Endothelial cell of umbilical vein (primary cell): ENCODE measurements around the gene COL4A1. TPM values are rescaled to one million over a fixed set of nuclear protein-coding genes. Genes with fewer than 3 reads are reported as not detected.

ENCODE experiments used
- BruUV-seq: library from RNA; stranded (reverse); fragments of 400-500 nt; replicated peaks from 2 replicates; lab custom pipeline; 2021; lab: Mats Ljungman, UMichigan
- CTCF ChIA-PET: fragments of 300-600, 350-600 bp; sonication (Branson Sonifier 250); formaldehyde crosslinking; loops from one replicate; lab custom pipeline; 2021; ENCODE audit warnings: antibody characterized with exemption, inconsistent platforms; lab: Charles Lee
- POLR2A ChIA-PET: fragments of 300-600, 350-600 bp; sonication (Branson Sonifier 250); formaldehyde crosslinking; loops from one replicate; lab custom pipeline; 2021; ENCODE audit warnings: antibody characterized with exemption, inconsistent platforms; lab: Charles Lee
- DNase-seq: peaks from one replicate; pipeline ENCODE4 v3.0.0-alpha.2; 2011; ENCODE audit warnings: low read depth, low spot score
- FAIRE-seq: peaks from 2 replicates; lab custom pipeline; 2011; peaks lifted over from hg19 to GRCh38; lab: Jason Lieb, UNC
- H2AFZ ChIP-seq: 2 replicates; pipeline ENCODE4 v1.6.0; 2012; ENCODE audit warnings: low read depth, low read length, control low read depth, inconsistent platforms
- H3K27ac ChIP-seq: 2 replicates; pipeline ENCODE4 v1.5.1; 2011; ENCODE audit warnings: low read depth, mild to moderate bottlenecking, control low read depth, low read length, moderate library complexity; ENCODE audit not compliant: insufficient read depth
- H3K27me3 ChIP-seq, 2 experiments: 2 replicates each; pipeline versions ENCODE4 v1.6.0 to v1.6.1; 2011; ENCODE audit warnings: low read length in 2 of 2, mixed read lengths in 1 of 2; ENCODE audit not compliant: control insufficient read depth in 2 of 2, insufficient read depth in 2 of 2
- H3K36me3 ChIP-seq, 2 experiments: 2 replicates in 1 of 2; 3 replicates in 1 of 2; pipeline ENCODE4 v1.5.1; 2011; ENCODE audit warnings: low read length in 2 of 2, mild to moderate bottlenecking in 1 of 2, moderate library complexity in 1 of 2; ENCODE audit not compliant: control insufficient read depth in 2 of 2, insufficient read depth in 2 of 2; ENCODE audit errors: extremely low read depth in 1 of 2
- H3K4me1 ChIP-seq: 3 replicates; pipeline ENCODE4 v1.5.1; 2011; ENCODE audit warnings: mild to moderate bottlenecking, low read length; ENCODE audit not compliant: control insufficient read depth, insufficient read depth; ENCODE audit errors: extremely low read depth
- H3K4me2 ChIP-seq: 2 replicates; pipeline ENCODE4 v1.6.1; 2011; ENCODE audit warnings: low read length, control low read depth, mixed read lengths; ENCODE audit not compliant: insufficient read depth
- H3K4me3 ChIP-seq, 3 experiments: fragments of 200-600 bp in 1 of 3; sonication (generic), shearing (Covaris generic) in 1 of 3; replicated peaks in 1 of 3; 2 replicates each; pipeline ENCODE4 v1.5.1; 2011 to 2016; ENCODE audit warnings: control low read depth in 3 of 3, low read length in 3 of 3, mild to moderate bottlenecking in 2 of 3, inconsistent platforms in 1 of 3, low read depth in 1 of 3, moderate library complexity in 1 of 3; ENCODE audit not compliant: insufficient read depth in 1 of 3
- H3K79me2 ChIP-seq: 2 replicates; pipeline ENCODE4 v1.6.0; 2012; ENCODE audit warnings: low read length, inconsistent platforms; ENCODE audit not compliant: control insufficient read depth, insufficient read depth
- H3K9ac ChIP-seq: replicated peaks from 2 replicates; pipeline ENCODE3; 2011; ENCODE audit warnings: low read length, control low read depth; ENCODE audit not compliant: insufficient read depth; ENCODE audit errors: extremely low read depth
- H3K9me1 ChIP-seq: replicated peaks from 3 replicates; pipeline ENCODE4 v1.6.0; 2011; ENCODE audit warnings: mild to moderate bottlenecking, low read length; ENCODE audit not compliant: control insufficient read depth, insufficient read depth; ENCODE audit errors: extremely low read depth
- H3K9me3 ChIP-seq: replicated peaks from 2 replicates; pipeline ENCODE4 v1.5.1; 2012; ENCODE audit warnings: low read length, inconsistent platforms; ENCODE audit not compliant: control insufficient read depth, insufficient read depth
- H4K20me1 ChIP-seq: replicated peaks from 2 replicates; pipeline ENCODE3; 2011; ENCODE audit warnings: mild to moderate bottlenecking, low read length; ENCODE audit not compliant: control insufficient read depth, insufficient read depth; ENCODE audit errors: extremely low read depth
- CTCF ChIP-seq, 2 donors: IDR thresholded peaks; 1 replicate in 1 of 2; 2 replicates in 1 of 2; pipeline ENCODE4 v1.5.1; 2011; ENCODE audit warnings: low read length in 2 of 2, mild to moderate bottlenecking in 2 of 2, moderate library complexity in 2 of 2, control low read depth in 1 of 2, inconsistent platforms in 1 of 2, low read depth in 1 of 2; ENCODE audit not compliant: insufficient read depth in 1 of 2; ENCODE audit errors: extremely low read depth in 1 of 2
- EZH2 ChIP-seq: IDR thresholded peaks from 2 replicates; pipeline ENCODE4 v1.6.1; 2012; ENCODE audit warnings: borderline replicate concordance, low read depth, mild to moderate bottlenecking, moderate library complexity, low read length, inconsistent platforms; ENCODE audit not compliant: severe bottlenecking
- FOS ChIP-seq: IDR thresholded peaks from 2 replicates; pipeline ENCODE4 v1.6.1; 2011; ENCODE audit warnings: mild to moderate bottlenecking, low read length, moderate library complexity, borderline replicate concordance; ENCODE audit not compliant: insufficient read depth
- GATA2 ChIP-seq: IDR thresholded peaks from 2 replicates; pipeline ENCODE4 v1.7.0; 2011; ENCODE audit warnings: low read depth, mild to moderate bottlenecking, moderate library complexity, mixed read lengths, low read length; ENCODE audit not compliant: insufficient read length, insufficient read depth
- JUN ChIP-seq: IDR thresholded peaks from 2 replicates; pipeline ENCODE4 v1.6.1; 2011; ENCODE audit warnings: borderline replicate concordance, low read depth; ENCODE audit not compliant: insufficient read length, insufficient read depth
- MAX ChIP-seq: IDR thresholded peaks from 2 replicates; pipeline ENCODE4 v1.6.1; 2011; ENCODE audit not compliant: insufficient read depth, insufficient read length
- MYC ChIP-seq: IDR thresholded peaks from one replicate; pipeline ENCODE4 v1.6.1; 2011; ENCODE audit warnings: mild to moderate bottlenecking, low read depth, low read length
- POLR2A ChIP-seq: IDR thresholded peaks from 2 replicates; pipeline ENCODE4 v1.6.1; 2012; ENCODE audit warnings: low read depth, mild to moderate bottlenecking, control low read depth, low read length
- POLR2AphosphoS5 ChIP-seq: IDR thresholded peaks from 2 replicates; pipeline ENCODE4 v1.6.1; 2012; ENCODE audit warnings: low read depth, mild to moderate bottlenecking, control low read depth, low read length, moderate library complexity; ENCODE audit not compliant: insufficient read depth
- dilution Hi-C: fragments of 300-500 bp; cut with MboI; formaldehyde crosslinking; loops from one replicate; pipeline ENCODE4 v1.15.0; 2019; ENCODE audit warnings: low sequenced_read_pairs; ENCODE audit not compliant: extremely low pct_ligation_motif_present
- intact Hi-C: fragments of 100-400 bp; cut with micrococcal nuclease; formaldehyde crosslinking; loops from one replicate; pipeline ENCODE4 v1.10.0; 2022
- polyA plus RNA-seq, 4 experiments: library from polyadenylated mRNA; depleted of rRNA in 3 of 4; stranded (reverse) in 3 of 4; unstranded in 1 of 4; fragments of >200 nt; gene quantifications; 2 replicates each; pipeline versions ENCODE4 v1.2.1 to v1.2.3, GENCODE V29; 2011 to 2012; ENCODE audit warnings: missing spikeins in 1 of 4
- total RNA-seq: library from RNA; stranded (reverse); gene quantifications from 2 replicates; pipeline ENCODE4 v1.2.3, GENCODE V29; 2021

The COL4A1 gene
- total and polyA plus RNA-seq, 2 donors (not counting 3 experiments of a cell fraction or from before 2014, with no cell fraction given), result 384 to 1,119 TPM

- peaks cover 2 to 12% of the 10 kb centered on the region in 2 experiments for H3K36me3 ChIP-seq
- BruUV-seq, result no TSS peak
- peaks cover 93% of the 10 kb centered on the region for H3K79me2 ChIP-seq
- H2AFZ ChIP-seq, result no peak overlapping the region
- DNase-seq (no peak), FAIRE-seq (peak; percentile 4)
- ChIA-PET CTCF (interaction anchor here (1.3 to 5.0 kb wide), 9 partner anchors 11 to 146 kb away, joined by 3 to 43 read pairs (median 5); no protein-coding TSS in a partner anchor), POLR2A (no interaction called here)
- peaks cover 44% of the 10 kb centered on the region for H3K4me1 ChIP-seq
- intact Hi-C loops, result no loop called here
- peak overlapping the region in 1 of 3 experiments; percentile 83 for H3K4me3 ChIP-seq
- H3K9me1 ChIP-seq, result no peaks in the 10 kb centered on the region
- H3K4me2 ChIP-seq, result peak overlapping the region; percentile 53
- H3K27me3 ChIP-seq, result no peaks in the 10 kb centered on the region
- H3K9me3 ChIP-seq, result no peaks in the 10 kb centered on the region
- TF ChIP-seq FOS, result no peak
- TF ChIP-seq POLR2A, result no peak
- no peak for TF ChIP-seq JUN
- TF ChIP-seq EZH2, result no peak
- TF ChIP-seq GATA2, result no peak
- no peak for TF ChIP-seq CTCF (IDR thresholded peaks at IDR 0.05; ENCODE audit: extremely low read depth in 1 of 2, insufficient read depth in 1 of 2, low read depth in 1 of 2, low read length in 2 of 2)
- no peak for TF ChIP-seq MAX
- TF ChIP-seq MYC, result no peak
- TF ChIP-seq POLR2AphosphoS5, result no peak
- no peak overlapping the region for H3K27ac ChIP-seq
- dilution Hi-C loops, result no loop called here
- peak overlapping the region; percentile 74 for H3K9ac ChIP-seq
- no peaks in the 10 kb centered on the region for H4K20me1 ChIP-seq
Measured at GRCh38 chr13:110309661-110310524, 2.9 kb upstream of the COL4A1 start.
